ENCODE data around the gene KRTAP6-3. TPM values are rescaled to one million over a fixed set of nuclear protein-coding genes. Genes with fewer than 3 reads are reported as not detected.

The KRTAP6-3 gene
- total RNA-seq, 5 donors from 2014 or later (not counting 1 experiment from before 2014, with no cell fraction given): not detected

- H3K4me3 Mint-ChIP-seq: no peak overlapping the region
- WGBS (ENCODE audit: insufficient coverage): no CpG with 5 or more reads among the region's 3 CpGs
- H3K36me3 ChIP-seq (ENCODE audit: control insufficient read depth in 2 of 2, extremely low read depth in 1 of 2, insufficient read depth in 1 of 2, low read length in 1 of 2): no peaks in the 10 kb centered on the region
- no peaks in the 10 kb centered on the region for H3K27me3 ChIP-seq (replicated peaks in 1 of 2; ENCODE audit: control insufficient read depth in 2 of 2, extremely low read depth in 1 of 2, insufficient read depth in 2 of 2, low read length in 1 of 2)
- H3K4me1 Mint-ChIP-seq: no peaks in the 10 kb centered on the region
- H3K27me3 Mint-ChIP-seq: no peaks in the 10 kb centered on the region
- ChIA-PET POLR2A (no interaction called here), CTCF (no interaction called here)
- no peak for DNase-seq
- H3K4me1 ChIP-seq (ENCODE audit: control insufficient read depth in 1 of 2, extremely low read depth in 1 of 2, insufficient read depth in 2 of 2, low read length in 2 of 2): no peaks in the 10 kb centered on the region
- H3K36me3 Mint-ChIP-seq: no peaks in the 10 kb centered on the region
- H3K9me3 ChIP-seq: no peaks in the 10 kb centered on the region
- no peak overlapping the region for H3K4me3 ChIP-seq (ENCODE audit: control insufficient read depth in 1 of 2, extremely low read depth in 1 of 2, low read length in 1 of 2)
- no peak overlapping the region for H3K27ac Mint-ChIP-seq
- H3K27ac ChIP-seq (ENCODE audit: low read length): no peak overlapping the region
- ATAC-seq (replicated peaks in 1 of 4): no peak
- H3K9me3 Mint-ChIP-seq: peaks cover 0 to 3% (median 0%) of the 10 kb centered on the region in 3 donors
Measured at GRCh38 chr21:30638686-30639085, 46.4 kb downstream of the KRTAP6-3 start.

- no peak within 1 kb of the TSS for H3K27ac ChIP-seq (ENCODE audit: low read length)
- POLR2A ChIA-PET: no interaction called here
- H3K9me3 ChIP-seq: no peaks in the 10 kb centered on the region
- DNase-seq (no peak), ATAC-seq (replicated peaks in 1 of 4) (no peak)
- H3K4me1 ChIP-seq (ENCODE audit: control insufficient read depth in 1 of 2, extremely low read depth in 1 of 2, insufficient read depth in 2 of 2, low read length in 2 of 2): no peaks in the 10 kb centered on the region
- WGBS (ENCODE audit: insufficient coverage): no CpG with 5 or more reads among the region's 2 CpGs
- H3K4me1 Mint-ChIP-seq: no peaks in the 10 kb centered on the region
- no peak within 1 kb of the TSS for H3K4me3 ChIP-seq (ENCODE audit: control insufficient read depth in 1 of 2, extremely low read depth in 1 of 2, low read length in 1 of 2)
- no peaks in the 10 kb centered on the region for H3K36me3 ChIP-seq (ENCODE audit: control insufficient read depth in 2 of 2, extremely low read depth in 1 of 2, insufficient read depth in 1 of 2, low read length in 1 of 2)
- CTCF ChIA-PET: no interaction called here
- no peak within 1 kb of the TSS for H3K4me3 Mint-ChIP-seq
- H3K36me3 Mint-ChIP-seq: no peaks in the 10 kb centered on the region
- no peaks in the 10 kb centered on the region for H3K27me3 Mint-ChIP-seq
- H3K27ac Mint-ChIP-seq: no peak within 1 kb of the TSS
- H3K27me3 ChIP-seq (replicated peaks in 1 of 2; ENCODE audit: control insufficient read depth in 2 of 2, extremely low read depth in 1 of 2, insufficient read depth in 2 of 2, low read length in 1 of 2): no peaks in the 10 kb centered on the region
- H3K9me3 Mint-ChIP-seq: peaks cover 0 to 3% (median 0%) of the 10 kb centered on the region in 3 donors
Measured at GRCh38 chr21:30642564-30642963, 50.3 kb downstream of the KRTAP6-3 start, which contains the start of gene KRTAP20-3. Gene KRTAP20-3 (plus strand): TSS chr21:30642864.

Other genes with a start within 250 kb of the KRTAP6-3 start
- not detected for gene KRTAP23-1, start 243.8 kb upstream of the KRTAP6-3 start, total RNA-seq
- not detected for gene KRTAP13-2, start 220.2 kb upstream of the KRTAP6-3 start, total RNA-seq
- gene KRTAP13-1, start 196.4 kb upstream of the KRTAP6-3 start, total RNA-seq: not detected
- not detected for gene KRTAP13-3, start 166.5 kb upstream of the KRTAP6-3 start, total RNA-seq
- not detected for gene KRTAP13-4, start 162.2 kb upstream of the KRTAP6-3 start, total RNA-seq
- not detected for gene KRTAP15-1, start 152.2 kb upstream of the KRTAP6-3 start, total RNA-seq
- not detected for gene KRTAP19-1, start 112.1 kb upstream of the KRTAP6-3 start, total RNA-seq
- gene KRTAP19-2, start 105.0 kb upstream of the KRTAP6-3 start, total RNA-seq: not detected
- not detected for gene KRTAP19-3, start 100.4 kb upstream of the KRTAP6-3 start, total RNA-seq
- gene KRTAP19-4, start 95.3 kb upstream of the KRTAP6-3 start, total RNA-seq: not detected
- not detected for gene KRTAP19-5, start 90.3 kb upstream of the KRTAP6-3 start, total RNA-seq
- gene KRTAP19-6, start 50.6 kb upstream of the KRTAP6-3 start, total RNA-seq: not detected
- not detected for gene KRTAP19-7, start 31.1 kb upstream of the KRTAP6-3 start, total RNA-seq
- gene KRTAP22-2, start 2.0 kb upstream of the KRTAP6-3 start, total RNA-seq: not detected
- not detected for gene KRTAP6-2, start 6.5 kb downstream of the KRTAP6-3 start, total RNA-seq
- not detected for gene KRTAP22-1, start 8.6 kb downstream of the KRTAP6-3 start, total RNA-seq
- not detected for gene KRTAP6-1, start 21.5 kb downstream of the KRTAP6-3 start, total RNA-seq
- gene KRTAP20-1, start 24.0 kb downstream of the KRTAP6-3 start, total RNA-seq: not detected
- not detected for gene KRTAP20-4, start 28.2 kb downstream of the KRTAP6-3 start, total RNA-seq
- not detected for gene KRTAP20-2, start 42.8 kb downstream of the KRTAP6-3 start, total RNA-seq
- not detected for gene KRTAP20-3, start 50.4 kb downstream of the KRTAP6-3 start, total RNA-seq
- not detected for gene KRTAP21-3, start 126.3 kb downstream of the KRTAP6-3 start, total RNA-seq
- not detected for gene KRTAP21-2, start 154.8 kb downstream of the KRTAP6-3 start, total RNA-seq
- gene KRTAP21-1, start 163.0 kb downstream of the KRTAP6-3 start, total RNA-seq: not detected
- not detected for gene KRTAP8-1, start 220.8 kb downstream of the KRTAP6-3 start, total RNA-seq
- not detected for gene KRTAP7-1, start 237.3 kb downstream of the KRTAP6-3 start, total RNA-seq

All from T-cell (primary cell).